IgD-negative memory B cell (primary cell): ENCODE data around the gene GOLGA8T. TPM values are rescaled to one million over a fixed set of nuclear protein-coding genes. Genes with fewer than 3 reads are reported as not detected.
"Not testable (repeated sequence)": the region's sequence is repeated elsewhere in the genome, so short reads cannot be mapped to it uniquely, and the experiment has no call there.

Source experiments
- H3K27ac Mint-ChIP-seq, 3 donors: one replicate each; pipeline ENCODE4 v1.8.0; 2020 to 2022; ENCODE audit warnings: mild to moderate bottlenecking in 3 of 3, mixed read lengths in 3 of 3, moderate library complexity in 1 of 3
- H3K27me3 Mint-ChIP-seq: one replicate; pipeline ENCODE4 v1.8.0; 2021; ENCODE audit warnings: mixed read lengths
- H3K36me3 Mint-ChIP-seq: one replicate; pipeline ENCODE4 v1.8.0; 2020; ENCODE audit warnings: mild to moderate bottlenecking, mixed read lengths
- H3K4me1 Mint-ChIP-seq, 3 donors: one replicate each; pipeline ENCODE4 v1.8.0; 2020 to 2022; ENCODE audit warnings: mixed read lengths in 3 of 3, mild to moderate bottlenecking in 1 of 3
- H3K4me3 Mint-ChIP-seq, 4 donors: one replicate each; pipeline ENCODE4 v1.8.0; 2020 to 2022; ENCODE audit warnings: mild to moderate bottlenecking in 4 of 4, mixed read lengths in 4 of 4, moderate library complexity in 3 of 4
- H3K9me3 Mint-ChIP-seq, 3 donors: one replicate each; pipeline ENCODE4 v1.8.0; 2020 to 2021; ENCODE audit warnings: mixed read lengths in 3 of 3, mild to moderate bottlenecking in 1 of 3
- polyA plus RNA-seq: library from polyadenylated mRNA; unstranded; fragments of 300-500 nt; fragmentation: Illumina TruSeq; gene quantifications from one replicate; pipeline ENCODE4 v1.2.3, GENCODE V29; 2021

Gene GOLGA8T, protein sequence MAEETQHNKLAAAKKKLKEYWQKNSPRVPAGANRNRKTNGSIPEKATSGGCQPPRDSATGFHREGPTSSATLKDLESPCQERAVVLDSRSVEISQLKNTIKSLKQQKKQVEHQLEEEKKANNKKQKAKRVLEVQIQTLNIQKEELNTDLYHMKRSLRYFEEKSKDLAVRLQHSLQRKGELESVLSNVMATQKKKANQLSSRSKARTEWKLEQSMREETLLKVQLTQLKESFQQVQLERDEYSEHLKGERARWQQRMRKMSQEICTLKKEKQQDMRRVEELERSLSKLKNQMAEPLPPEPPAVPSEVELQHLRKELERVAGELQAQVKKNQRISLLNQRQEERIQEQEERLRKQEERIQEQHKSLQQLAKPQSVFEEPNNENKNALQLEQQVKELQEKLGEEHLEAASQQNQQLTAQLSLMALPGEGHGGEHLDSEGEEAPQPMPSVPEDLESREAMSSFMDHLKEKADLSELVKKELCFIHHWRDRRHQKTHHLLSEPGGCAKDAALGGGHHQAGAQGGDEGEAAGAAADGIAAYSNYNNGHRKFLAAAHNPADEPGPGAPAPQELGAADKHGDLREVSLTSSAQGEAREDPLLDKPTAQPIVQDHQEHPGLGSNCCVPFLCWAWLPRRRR
- polyA plus RNA-seq = not detected

DNA sequence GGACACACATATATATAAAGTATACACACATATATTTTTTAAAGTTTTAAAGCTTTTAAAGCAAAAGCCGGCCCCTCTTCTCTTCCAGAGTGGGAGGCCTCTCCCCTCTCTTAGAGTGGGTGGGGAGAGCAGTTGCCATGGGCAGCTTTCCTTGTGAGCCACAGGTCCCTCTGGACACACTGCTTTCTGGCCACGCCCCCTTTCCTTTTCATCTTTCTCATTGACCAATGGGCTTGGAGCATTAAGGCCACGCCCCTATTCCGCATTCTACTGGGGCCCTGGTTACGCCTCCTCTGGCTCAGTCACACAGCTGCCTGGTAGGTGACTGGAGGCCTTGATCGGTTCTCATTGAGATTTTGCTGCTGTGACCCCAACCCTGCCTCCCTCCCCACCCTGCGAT, at the start of gene GOLGA8T:
Gene GOLGA8T (plus strand): TSS at position 301 of the 400 bp plus-strand sequence. CDS start 98 bp downstream, at position 399.
- not testable (repeated sequence) for H3K4me3 Mint-ChIP-seq, H3K36me3 Mint-ChIP-seq, H3K4me1 Mint-ChIP-seq, H3K27ac Mint-ChIP-seq, H3K9me3 Mint-ChIP-seq, H3K27me3 Mint-ChIP-seq

DNA sequence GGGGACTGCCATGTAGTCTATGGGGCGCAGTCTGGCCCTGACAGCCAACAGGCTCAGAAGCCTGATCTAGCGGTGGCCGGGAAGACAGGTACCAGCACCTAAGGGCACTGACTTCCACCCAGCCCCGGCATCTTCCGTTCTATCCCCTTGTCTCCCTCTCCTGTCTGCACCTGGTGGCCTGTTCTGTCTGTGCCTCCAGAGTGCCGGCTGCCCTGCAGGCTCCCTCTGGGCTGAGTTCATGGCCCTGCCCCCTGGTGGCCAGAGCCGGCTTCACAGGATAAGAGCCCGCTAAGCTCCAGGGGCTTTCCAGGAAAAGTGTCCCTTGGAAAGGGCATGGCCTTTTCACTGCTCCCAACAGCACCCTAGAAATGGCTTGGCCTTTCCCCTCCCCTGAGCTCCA, 37.0 kb upstream of the GOLGA8T start:
- not testable (repeated sequence) for H3K27me3 Mint-ChIP-seq, H3K4me3 Mint-ChIP-seq, H3K4me1 Mint-ChIP-seq, H3K9me3 Mint-ChIP-seq, H3K36me3 Mint-ChIP-seq, H3K27ac Mint-ChIP-seq

DNA sequence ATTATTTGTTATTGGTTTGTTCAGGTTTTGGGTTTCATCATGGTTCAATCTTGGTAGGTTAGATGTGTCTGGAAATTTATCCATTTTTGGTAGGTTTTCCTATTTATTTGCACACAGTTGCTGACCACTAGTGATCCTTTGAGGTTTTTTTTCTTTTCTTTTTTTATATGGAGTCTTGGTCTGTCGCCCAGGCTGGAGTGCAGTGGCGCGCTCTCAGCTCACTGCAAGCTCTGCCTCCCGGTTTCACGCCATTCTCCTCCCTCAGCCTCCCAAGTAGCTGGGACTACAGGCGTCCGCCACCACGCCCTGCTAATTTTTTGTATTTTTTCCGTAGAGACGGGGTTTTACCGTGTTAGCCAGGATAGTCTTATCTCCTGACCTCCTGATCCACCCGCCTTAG, 32.0 kb upstream of the GOLGA8T start:
- not testable (repeated sequence) for H3K4me3 Mint-ChIP-seq, H3K9me3 Mint-ChIP-seq, H3K36me3 Mint-ChIP-seq, H3K4me1 Mint-ChIP-seq, H3K27me3 Mint-ChIP-seq, H3K27ac Mint-ChIP-seq

DNA sequence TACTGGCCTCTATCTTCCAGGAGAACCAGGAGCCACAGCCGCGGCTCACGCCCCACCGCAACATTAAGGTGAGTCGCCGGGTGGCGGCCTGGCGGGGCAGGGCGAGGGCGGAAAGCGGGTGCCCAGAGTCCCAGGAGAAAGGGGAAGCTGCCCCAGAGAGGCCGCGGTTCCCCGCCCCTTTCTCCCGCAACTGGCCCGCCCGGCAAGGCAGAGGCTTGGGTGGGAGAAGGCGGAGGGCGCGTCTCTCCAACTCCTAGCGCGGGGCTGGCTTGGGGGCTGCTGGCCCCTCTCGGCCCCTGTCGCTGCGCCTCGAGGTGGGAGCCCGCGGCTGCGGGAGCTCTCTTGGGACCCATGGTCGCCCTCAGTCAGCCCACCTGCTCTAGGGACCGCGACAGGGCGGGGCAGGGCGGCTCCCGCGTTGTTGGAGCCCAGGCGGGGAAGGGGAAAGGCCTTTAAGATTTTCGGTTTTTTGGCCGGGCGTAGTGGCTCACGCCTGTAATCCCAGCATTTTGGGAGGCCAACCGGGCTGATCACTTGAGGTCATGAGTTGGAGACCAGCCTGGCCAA, 30.8 kb upstream of the GOLGA8T start:
- not testable (repeated sequence) for H3K4me1 Mint-ChIP-seq, H3K27ac Mint-ChIP-seq, H3K36me3 Mint-ChIP-seq, H3K9me3 Mint-ChIP-seq, H3K27me3 Mint-ChIP-seq
- H3K4me3 Mint-ChIP-seq = peak overlapping the region in 1 of 4 donors; percentile 39

DNA sequence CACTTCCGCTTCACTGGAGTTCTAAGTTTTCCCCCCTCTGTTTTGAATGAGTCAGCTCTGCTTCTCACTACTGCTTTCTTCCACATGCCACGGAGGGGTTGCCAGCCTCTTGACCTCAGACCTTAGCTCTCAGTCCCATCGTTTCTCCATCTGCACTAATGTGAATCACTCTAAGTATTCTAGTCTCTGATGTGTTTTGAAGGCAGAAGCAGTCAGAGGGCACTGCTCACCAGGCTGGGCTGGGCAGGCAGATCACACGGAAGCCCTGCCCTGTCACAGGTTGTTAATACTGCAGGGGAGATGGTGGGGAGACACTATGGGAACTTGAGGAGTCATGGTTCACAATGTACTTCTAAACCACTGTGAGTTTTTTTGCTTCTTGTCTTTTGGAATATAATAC, 24.3 kb upstream of the GOLGA8T start:
- not testable (repeated sequence) for H3K27ac Mint-ChIP-seq, H3K36me3 Mint-ChIP-seq, H3K4me3 Mint-ChIP-seq, H3K9me3 Mint-ChIP-seq, H3K4me1 Mint-ChIP-seq, H3K27me3 Mint-ChIP-seq

DNA sequence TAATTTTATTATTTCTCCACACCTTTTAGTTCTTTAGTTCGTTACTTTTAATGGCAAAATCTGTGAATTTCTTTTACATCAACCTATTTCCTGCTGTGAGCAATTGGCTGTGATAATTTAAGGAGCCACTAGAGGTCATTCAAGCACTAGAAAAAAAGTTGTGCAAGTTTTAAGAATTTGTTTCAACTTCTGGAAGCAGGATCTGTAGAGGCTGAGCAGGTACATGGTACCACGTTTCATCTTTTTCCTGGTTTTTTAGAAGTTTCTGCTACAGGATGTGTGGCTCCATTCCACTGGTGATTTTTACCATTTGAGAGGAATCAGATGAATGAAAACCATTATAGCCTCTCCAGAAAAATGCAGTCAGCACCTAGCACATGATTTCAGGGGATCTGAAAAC, 4.8 kb upstream of the GOLGA8T start:
- not testable (repeated sequence) for H3K9me3 Mint-ChIP-seq, H3K4me3 Mint-ChIP-seq, H3K27me3 Mint-ChIP-seq, H3K27ac Mint-ChIP-seq, H3K4me1 Mint-ChIP-seq, H3K36me3 Mint-ChIP-seq

DNA sequence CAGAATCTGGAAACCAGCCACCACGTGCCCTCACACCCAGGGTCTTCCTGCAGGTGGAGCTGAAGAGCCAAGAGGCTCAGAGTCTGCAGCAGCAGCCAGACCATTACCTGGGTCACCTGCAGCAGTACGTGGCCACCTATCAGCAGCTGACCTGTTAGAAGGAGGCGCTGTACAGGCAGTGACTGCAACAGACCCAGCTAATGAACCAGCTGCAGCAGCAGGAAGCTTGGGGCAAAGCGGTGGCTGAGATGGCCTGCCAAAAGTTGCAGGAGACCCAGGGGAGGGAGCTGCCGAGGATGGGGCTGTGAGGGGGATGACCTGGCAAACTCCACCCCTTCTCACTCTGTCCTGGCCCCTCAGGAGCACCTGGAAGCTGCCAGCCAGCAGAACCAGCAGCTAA, 8.4 kb downstream of the GOLGA8T start:
- not testable (repeated sequence) for H3K4me1 Mint-ChIP-seq, H3K27me3 Mint-ChIP-seq, H3K36me3 Mint-ChIP-seq, H3K4me3 Mint-ChIP-seq, H3K9me3 Mint-ChIP-seq, H3K27ac Mint-ChIP-seq

DNA sequence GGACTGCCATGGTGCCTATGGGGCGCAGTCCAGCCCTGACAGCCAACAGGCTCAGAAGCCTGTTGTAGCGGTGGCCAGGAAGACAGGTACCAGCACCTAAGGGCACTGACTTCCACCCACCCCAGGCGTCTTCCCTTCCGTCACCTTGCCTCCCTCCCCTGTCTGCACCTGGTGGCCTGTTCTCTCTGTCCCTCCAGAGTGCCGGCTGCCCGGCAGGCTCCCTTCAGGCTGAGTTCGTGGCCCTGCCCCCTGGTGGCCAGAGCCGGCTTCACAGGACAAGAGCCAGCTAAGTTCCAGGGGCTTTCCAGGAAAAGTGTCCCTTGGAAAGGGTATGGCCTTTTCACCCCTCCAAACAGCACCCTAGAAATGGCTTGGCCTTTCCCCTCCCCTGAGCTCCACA, 15.0 kb downstream of the GOLGA8T start:
- not testable (repeated sequence) for H3K9me3 Mint-ChIP-seq, H3K36me3 Mint-ChIP-seq, H3K4me3 Mint-ChIP-seq

DNA sequence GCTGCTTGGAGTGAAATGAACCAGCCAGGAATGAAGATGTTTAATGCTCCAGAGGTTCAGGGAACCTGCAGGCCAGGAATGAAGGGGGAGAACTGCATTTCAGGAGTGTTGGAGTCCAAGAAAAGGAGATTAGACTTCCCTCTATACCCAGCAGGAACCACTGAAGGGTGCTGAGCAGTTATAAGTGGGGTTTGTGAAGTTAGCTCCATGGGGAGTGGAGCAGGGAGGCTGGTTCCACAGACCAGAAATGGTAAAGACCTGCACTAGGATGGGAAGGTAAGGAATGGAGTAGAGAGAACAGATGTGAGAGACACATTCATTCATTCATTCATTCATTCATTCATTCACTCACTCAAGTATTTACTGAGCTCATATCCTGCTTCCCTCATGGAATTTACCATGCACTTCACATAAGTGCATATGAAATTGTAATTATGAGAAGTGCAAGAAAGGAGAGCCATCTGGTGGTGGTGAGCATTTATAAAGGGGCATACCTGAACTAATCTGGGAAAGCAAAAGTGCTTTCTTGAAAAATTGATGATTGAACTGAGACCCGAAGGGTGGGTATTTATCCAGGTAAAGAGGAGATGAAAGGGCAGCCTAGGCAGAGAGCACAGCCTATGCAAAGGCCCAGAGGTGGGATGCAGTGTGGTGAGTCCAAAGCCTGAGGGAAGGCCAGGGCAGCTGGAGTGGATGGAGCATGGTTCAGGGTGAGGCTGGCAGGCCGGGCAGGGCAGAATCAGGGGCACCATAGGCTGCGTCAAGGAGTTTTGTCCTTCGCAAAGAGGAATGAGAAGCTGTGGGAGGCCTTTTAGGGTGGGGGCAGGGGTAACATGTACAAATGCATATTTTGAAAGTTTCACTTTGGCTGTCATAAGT, 27.9 kb downstream of the GOLGA8T start:
- not testable (repeated sequence) for H3K27me3 Mint-ChIP-seq, H3K36me3 Mint-ChIP-seq, H3K9me3 Mint-ChIP-seq, H3K27ac Mint-ChIP-seq, H3K4me1 Mint-ChIP-seq, H3K4me3 Mint-ChIP-seq

More for the DNA sequence above, 15.0 kb downstream of the GOLGA8T start:
- H3K4me1 Mint-ChIP-seq, H3K27me3 Mint-ChIP-seq, H3K27ac Mint-ChIP-seq: not testable (repeated sequence)

DNA sequence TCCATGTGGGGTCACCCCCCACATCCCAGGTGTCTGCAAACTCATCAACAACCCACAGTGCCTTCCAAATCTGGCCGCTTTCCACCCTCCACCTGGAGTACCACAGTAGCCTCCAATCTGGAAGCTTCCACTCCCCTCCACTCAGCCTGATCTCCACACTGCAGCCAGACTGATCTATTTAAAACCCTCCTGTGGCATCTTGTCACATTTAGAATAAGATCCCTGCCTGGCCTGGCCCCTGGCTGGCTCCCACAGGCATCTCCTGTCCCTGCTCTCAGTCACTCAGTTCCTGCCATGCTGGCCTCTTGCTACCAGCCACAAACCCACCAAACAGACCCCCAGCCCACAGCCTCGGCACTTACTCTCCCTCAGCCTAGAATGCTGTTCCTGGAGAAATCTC, 28.9 kb downstream of the GOLGA8T start:
- H3K27me3 Mint-ChIP-seq, H3K27ac Mint-ChIP-seq, H3K9me3 Mint-ChIP-seq, H3K4me3 Mint-ChIP-seq, H3K36me3 Mint-ChIP-seq, H3K4me1 Mint-ChIP-seq: not testable (repeated sequence)

DNA sequence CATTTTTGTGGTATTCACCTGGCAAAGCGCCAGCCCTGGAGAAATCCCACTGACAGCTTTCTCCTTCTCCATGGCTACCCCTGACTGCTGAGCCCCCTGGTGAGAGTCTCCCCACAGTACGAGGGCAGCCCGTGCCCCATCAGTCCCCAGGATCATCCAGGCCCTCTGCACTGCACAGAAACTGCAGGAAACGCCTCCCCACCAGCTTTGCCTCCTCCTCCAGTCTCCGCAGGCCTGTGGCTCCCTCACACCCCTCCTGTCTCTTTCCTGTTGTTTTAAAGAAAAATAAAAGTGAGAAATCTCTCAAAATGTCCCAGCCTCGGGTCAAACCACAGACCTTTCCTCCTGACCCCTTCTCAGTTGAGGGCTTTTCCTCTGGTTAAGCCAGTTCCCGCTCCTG, 29.4 kb downstream of the GOLGA8T start:
- not testable (repeated sequence) for H3K4me1 Mint-ChIP-seq, H3K27me3 Mint-ChIP-seq, H3K36me3 Mint-ChIP-seq, H3K4me3 Mint-ChIP-seq, H3K9me3 Mint-ChIP-seq, H3K27ac Mint-ChIP-seq

DNA sequence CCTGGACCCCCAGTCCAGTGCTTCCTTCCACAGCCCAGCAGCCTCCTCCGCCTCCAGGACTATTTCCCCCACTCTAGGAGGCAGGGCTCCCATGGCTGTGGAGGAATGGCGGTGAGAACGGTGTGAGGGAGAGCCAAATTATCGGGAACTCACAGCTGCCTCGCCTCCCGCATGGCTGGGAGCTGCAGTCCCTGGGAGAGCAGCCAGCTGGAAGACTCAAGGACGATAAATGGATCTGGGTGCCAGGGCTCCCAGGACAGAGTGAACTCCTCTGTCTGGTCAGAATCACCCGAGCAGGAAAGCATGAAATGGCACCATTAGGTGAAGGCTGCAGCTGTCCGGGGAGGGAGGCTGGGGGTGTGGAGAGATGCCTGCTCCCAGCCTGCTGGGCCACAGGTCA, 32.6 kb downstream of the GOLGA8T start:
- H3K36me3 Mint-ChIP-seq, H3K4me1 Mint-ChIP-seq, H3K27me3 Mint-ChIP-seq, H3K9me3 Mint-ChIP-seq, H3K27ac Mint-ChIP-seq, H3K4me3 Mint-ChIP-seq: not testable (repeated sequence)

DNA sequence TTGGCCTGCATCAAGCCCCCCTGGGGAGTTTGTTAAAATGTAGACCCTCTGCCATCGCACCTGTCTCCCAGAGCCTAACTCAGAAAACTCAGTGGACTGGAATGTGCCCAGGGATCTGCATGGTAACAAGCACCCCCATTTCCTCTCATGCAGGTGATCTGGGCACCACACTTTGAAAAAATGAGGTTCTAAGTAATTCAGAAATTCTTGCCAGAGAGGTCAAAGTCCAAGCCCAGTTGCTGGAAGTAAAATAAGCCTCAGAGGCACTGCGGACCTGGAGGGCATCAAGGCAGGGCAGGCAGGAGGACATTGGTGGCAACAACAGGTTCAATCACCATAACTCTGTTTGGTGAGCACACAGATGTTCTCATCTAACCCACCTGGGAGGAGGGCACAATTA, 33.0 kb downstream of the GOLGA8T start:
- H3K4me1 Mint-ChIP-seq, H3K4me3 Mint-ChIP-seq, H3K27me3 Mint-ChIP-seq, H3K9me3 Mint-ChIP-seq, H3K27ac Mint-ChIP-seq, H3K36me3 Mint-ChIP-seq: not testable (repeated sequence)

DNA sequence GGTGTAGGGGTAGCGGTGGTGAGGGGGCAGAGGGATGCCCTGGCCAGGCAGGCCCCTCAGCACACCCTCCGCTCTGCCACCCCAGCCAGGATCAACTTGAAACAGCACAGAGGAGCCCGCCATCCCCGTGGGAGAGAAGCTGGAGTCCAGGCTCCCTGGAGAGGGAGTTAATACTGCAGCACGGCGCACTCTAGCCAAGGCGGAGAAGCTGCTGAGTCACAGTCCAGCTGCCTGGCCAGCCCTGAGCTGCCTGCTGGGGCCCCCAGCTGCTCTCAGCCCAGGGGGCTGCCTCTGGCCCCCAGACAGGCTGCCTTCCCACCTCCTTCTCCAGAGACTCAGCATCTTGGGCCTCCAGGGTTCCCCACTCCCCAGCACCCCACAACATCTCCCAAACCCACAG, 36.6 kb downstream of the GOLGA8T start:
- H3K27me3 Mint-ChIP-seq, H3K27ac Mint-ChIP-seq, H3K4me3 Mint-ChIP-seq, H3K4me1 Mint-ChIP-seq, H3K9me3 Mint-ChIP-seq, H3K36me3 Mint-ChIP-seq: not testable (repeated sequence)

DNA sequence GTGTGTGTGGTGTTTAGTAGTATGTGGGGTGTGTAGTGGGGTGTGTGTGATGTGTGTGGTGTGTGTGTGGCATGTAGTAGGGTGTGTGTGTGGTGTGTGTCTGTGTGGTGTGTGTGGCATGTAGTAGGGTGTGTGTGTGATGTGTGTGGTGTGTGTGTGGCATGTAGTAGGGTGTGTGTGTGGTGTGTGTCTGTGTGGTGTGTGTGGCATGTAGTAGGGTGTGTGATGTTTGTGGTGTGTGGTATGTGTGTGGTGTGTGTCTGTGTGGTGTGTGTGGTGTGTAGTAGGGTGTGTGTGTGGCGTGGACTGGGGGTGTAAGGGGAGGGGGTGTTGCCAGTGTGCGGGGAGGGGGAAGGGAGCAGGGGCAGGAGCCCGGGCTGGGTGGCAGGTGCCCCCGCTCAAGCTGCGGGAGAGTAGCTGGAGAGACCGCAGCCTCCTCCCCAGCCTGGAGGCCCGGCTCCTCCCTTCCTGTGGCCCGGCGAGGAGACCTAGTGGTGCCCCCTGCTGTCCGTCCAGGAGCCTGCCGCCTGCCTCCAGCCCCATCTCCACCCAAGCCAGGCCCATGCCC, 38.3 kb downstream of the GOLGA8T start:
- not testable (repeated sequence) for H3K9me3 Mint-ChIP-seq, H3K27ac Mint-ChIP-seq, H3K36me3 Mint-ChIP-seq, H3K4me1 Mint-ChIP-seq, H3K27me3 Mint-ChIP-seq, H3K4me3 Mint-ChIP-seq
